ENCODE data around the gene FCER1G.

The FCER1G gene

DNA sequence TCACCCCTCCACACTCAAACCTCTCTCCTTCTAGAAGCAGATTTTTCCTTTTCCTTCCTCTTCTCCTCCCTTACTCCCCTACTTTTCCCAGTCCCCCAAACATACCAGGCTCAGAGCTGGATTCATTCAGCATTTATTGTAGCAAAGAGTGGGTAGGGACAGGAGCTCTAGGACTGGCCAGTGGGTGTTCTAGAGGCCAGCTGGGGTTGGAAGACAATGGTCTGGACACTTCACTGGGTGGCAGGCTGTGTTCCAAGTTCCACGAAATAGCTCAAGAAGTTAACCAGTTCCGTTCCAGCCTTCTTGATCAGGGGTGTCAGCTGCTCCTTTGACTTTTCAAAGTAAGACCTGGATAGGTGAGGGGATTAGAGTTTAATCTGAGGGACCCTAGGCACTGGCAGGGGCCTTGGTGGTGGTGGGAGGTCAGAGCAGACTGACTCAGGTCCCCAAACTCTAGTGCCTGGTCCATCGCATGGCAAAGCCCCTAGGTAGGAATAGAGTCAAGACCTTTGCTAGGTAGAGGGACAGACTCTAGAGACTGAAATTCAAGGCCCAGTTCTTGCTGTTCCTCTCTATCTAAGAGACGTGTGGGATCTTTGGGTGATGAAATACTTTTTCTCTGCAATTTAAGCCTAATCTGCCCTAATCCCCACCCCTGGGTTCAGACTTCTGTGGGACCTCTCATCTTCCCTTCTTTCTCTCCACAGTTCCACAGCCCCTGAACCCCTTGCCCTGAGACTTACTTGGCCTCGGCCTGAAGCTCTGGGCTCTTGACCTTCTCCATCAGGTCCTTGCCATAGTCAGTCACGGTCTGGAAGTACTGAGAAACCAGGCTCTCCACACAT lies 7.3 kb downstream of the FCER1G start:
- TF ChIP-seq FOXP2 (optimal IDR thresholded peaks at IDR 0.05; ENCODE audit: borderline replicate concordance, extremely low read depth, extremely low read length, insufficient read depth) (no peak), TAF1 (IDR thresholded peaks at IDR 0.05; ENCODE audit: borderline replicate concordance, insufficient read depth, low read length) (no peak), SIN3A (IDR thresholded peaks at IDR 0.05; ENCODE audit: borderline replicate concordance, insufficient read depth, low read length) (no peak), POLR2AphosphoS5 (IDR thresholded peaks at IDR 0.05; ENCODE audit: low read depth, low read length) (no peak)
- TF ChIP-seq, protein P1, sequence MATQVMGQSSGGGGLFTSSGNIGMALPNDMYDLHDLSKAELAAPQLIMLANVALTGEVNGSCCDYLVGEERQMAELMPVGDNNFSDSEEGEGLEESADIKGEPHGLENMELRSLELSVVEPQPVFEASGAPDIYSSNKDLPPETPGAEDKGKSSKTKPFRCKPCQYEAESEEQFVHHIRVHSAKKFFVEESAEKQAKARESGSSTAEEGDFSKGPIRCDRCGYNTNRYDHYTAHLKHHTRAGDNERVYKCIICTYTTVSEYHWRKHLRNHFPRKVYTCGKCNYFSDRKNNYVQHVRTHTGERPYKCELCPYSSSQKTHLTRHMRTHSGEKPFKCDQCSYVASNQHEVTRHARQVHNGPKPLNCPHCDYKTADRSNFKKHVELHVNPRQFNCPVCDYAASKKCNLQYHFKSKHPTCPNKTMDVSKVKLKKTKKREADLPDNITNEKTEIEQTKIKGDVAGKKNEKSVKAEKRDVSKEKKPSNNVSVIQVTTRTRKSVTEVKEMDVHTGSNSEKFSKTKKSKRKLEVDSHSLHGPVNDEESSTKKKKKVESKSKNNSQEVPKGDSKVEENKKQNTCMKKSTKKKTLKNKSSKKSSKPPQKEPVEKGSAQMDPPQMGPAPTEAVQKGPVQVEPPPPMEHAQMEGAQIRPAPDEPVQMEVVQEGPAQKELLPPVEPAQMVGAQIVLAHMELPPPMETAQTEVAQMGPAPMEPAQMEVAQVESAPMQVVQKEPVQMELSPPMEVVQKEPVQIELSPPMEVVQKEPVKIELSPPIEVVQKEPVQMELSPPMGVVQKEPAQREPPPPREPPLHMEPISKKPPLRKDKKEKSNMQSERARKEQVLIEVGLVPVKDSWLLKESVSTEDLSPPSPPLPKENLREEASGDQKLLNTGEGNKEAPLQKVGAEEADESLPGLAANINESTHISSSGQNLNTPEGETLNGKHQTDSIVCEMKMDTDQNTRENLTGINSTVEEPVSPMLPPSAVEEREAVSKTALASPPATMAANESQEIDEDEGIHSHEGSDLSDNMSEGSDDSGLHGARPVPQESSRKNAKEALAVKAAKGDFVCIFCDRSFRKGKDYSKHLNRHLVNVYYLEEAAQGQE (IDR thresholded peaks at IDR 0.05; ENCODE audit: insufficient read depth in 1 of 2, low read depth in 2 of 2, low read length in 2 of 2) = no peak

DNA sequence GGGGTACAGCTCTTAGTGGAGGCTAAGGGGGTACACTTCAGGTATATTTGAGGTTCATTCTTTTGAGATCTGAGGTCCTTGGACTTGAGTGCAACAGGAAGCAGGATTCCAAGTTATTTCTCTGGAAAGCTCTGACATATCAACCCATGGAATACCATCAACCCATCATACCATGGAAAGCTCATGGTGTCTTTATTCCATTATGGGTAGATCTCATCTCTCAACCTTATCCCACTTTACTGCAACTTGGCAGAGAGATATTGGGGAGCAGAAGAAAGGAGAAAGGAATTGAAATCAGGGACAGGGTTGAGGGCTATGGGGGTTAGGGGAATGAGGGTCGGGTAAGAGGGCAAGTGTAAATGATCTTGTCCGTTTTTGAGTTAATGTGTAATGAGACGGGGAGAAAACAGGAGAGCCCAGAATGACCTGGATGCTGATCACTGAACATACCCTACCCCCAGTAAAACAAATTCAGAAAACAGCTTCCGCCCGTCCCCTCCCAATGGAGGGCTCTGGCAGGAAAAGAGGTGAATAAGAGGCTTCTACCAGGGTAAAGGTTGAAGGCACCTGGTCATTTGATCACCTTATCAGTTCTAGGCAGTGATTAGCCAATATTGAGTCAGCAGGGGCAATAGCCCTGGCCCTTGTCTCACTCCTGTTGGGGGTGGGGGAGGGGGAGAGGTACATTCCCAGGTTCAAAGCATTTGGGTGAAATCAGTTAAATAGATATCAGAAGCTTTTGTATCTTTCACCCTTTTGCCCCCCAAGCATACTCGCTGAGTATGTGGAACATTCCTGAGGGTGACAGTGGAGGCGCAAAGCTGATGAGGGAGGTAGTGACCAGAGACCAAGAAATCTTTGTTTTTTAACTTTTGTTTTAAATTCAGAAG lies 9.0 kb downstream of the FCER1G start:
- TF ChIP-seq TAF1 (IDR thresholded peaks at IDR 0.05; ENCODE audit: borderline replicate concordance, insufficient read depth, low read length) (no peak), FOXP2 (optimal IDR thresholded peaks at IDR 0.05; ENCODE audit: borderline replicate concordance, extremely low read depth, extremely low read length, insufficient read depth) (no peak), SIN3A (IDR thresholded peaks at IDR 0.05; ENCODE audit: borderline replicate concordance, insufficient read depth, low read length) (no peak)
- TF ChIP-seq, protein P1 (IDR thresholded peaks at IDR 0.05; ENCODE audit: insufficient read depth in 1 of 2, low read depth in 2 of 2, low read length in 2 of 2) = no peak

DNA sequence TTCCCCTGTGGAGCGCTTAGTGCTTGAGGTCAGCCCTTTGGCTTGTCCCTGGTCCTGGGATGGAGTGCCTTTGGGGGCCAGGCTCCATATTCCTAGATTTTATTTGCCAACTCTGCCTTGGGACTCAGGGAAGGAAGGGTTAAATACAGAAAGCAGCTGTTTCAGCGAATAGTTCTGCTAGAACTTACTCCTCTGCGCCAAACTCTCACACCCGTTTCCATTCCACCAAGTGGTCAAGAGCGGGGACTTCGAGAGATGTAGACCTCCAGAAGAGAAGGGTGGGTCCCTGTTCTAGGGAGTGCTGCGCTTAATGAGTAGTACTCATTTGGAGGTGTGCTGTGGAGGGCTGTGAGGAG lies 10.1 kb downstream of the FCER1G start:
- TF ChIP-seq POLR2AphosphoS5 (IDR thresholded peaks at IDR 0.05; ENCODE audit: low read depth, low read length) (no peak), FOXP2 (optimal IDR thresholded peaks at IDR 0.05; ENCODE audit: borderline replicate concordance, extremely low read depth, extremely low read length, insufficient read depth) (no peak), SIN3A (IDR thresholded peaks at IDR 0.05; ENCODE audit: borderline replicate concordance, insufficient read depth, low read length) (no peak), TAF1 (IDR thresholded peaks at IDR 0.05; ENCODE audit: borderline replicate concordance, insufficient read depth, low read length) (no peak)
- TF ChIP-seq, protein P1 (IDR thresholded peaks at IDR 0.05; ENCODE audit: insufficient read depth in 1 of 2, low read depth in 2 of 2, low read length in 2 of 2) = no peak

DNA sequence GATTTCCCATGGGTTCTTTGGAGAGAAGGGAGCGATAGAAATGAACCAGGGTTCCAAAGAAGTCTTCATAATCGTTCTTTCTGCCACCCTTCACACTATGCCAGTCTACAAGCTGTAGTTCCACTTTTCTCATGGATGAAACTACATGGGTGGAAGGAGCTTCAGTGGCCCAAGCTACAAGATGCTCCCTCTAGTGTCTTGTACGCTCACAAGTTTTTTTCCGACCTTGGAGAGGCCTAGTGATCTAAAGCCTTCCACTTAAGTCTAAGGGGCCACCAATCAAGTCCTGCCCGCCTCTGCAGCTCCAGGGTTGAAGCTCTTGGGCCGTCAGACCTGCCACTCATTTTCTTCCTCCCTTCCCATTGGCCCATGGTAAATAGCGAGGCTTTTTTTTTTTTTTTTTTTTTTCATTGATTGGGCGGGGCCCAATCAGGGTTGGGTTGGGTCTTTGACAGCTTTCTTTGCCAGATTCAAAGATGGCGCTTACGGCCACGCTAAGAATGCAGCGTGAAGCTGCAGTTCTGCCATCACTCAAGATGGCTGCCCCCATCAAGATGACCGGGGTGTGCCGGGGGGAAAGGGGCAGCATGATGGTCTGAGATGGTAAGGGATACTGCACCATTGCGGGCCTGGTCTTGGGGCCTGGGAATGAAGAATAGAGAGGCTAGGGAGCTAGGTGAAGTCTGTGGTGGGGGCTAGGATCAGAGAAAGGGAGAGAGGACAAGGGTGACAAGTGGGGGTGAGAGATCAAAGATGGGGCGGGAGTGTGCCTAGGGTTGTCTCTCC lies 10.6 kb downstream of the FCER1G start, which contains the start of gene TOMM40L:
Gene TOMM40L (plus strand): TSS at position 527 of the 786 bp plus-strand sequence. CDS start 430 bp downstream, outside the sequence.
- TF ChIP-seq, protein P1 (IDR thresholded peaks at IDR 0.05; ENCODE audit: insufficient read depth in 1 of 2, low read depth in 2 of 2, low read length in 2 of 2) = peak in 1 of 2 experiments; percentile 26; a peak in 1 of 4 replicates
- TF ChIP-seq TAF1 (IDR thresholded peaks at IDR 0.05; ENCODE audit: borderline replicate concordance, insufficient read depth, low read length) (peak; percentile 94), SIN3A (IDR thresholded peaks at IDR 0.05; ENCODE audit: borderline replicate concordance, insufficient read depth, low read length) (no peak)

Measured in PFSK-1 (cell line).